HG03196 (cell line): ENCODE results near the gene OTUD5.
"Not testable (repeated sequence)": the region's sequence is repeated elsewhere in the genome, so short reads cannot be mapped to it uniquely, and the experiment has no call there.

Experiments used
- ATAC-seq: cut with Tn5 transposase; IDR thresholded peaks from one replicate; pipeline ENCODE4 v1.9.1; 2021; ENCODE audit not compliant: unreplicated experiment

OTUD5 gene, protein sequence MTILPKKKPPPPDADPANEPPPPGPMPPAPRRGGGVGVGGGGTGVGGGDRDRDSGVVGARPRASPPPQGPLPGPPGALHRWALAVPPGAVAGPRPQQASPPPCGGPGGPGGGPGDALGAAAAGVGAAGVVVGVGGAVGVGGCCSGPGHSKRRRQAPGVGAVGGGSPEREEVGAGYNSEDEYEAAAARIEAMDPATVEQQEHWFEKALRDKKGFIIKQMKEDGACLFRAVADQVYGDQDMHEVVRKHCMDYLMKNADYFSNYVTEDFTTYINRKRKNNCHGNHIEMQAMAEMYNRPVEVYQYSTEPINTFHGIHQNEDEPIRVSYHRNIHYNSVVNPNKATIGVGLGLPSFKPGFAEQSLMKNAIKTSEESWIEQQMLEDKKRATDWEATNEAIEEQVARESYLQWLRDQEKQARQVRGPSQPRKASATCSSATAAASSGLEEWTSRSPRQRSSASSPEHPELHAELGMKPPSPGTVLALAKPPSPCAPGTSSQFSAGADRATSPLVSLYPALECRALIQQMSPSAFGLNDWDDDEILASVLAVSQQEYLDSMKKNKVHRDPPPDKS

GRCh38 chrX:48957477-48957826, at the start of gene OTUD5:
OTUD5 (minus strand) TSS chrX:48957607; CDS start chrX:48957570, 37 bp downstream.
- peak; percentile 37 for ATAC-seq

DNA sequence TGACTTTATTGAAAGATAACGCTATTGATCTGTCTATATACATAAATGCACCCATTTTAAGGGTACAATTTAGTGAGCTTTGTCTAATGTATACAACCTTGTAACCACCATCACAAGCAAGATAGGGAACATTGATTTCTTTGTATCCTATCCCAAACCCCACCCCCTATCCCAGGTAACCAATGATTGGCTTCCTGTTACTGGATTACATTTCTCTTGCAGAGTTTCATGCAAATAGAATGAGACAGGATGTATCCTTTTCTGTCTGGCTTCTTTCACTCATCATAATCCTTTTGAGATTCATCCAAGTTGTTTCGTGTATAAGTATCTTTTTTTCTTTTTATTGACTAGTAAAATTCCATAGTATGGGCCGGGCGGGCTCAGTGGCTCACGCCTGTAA, 46.3 kb upstream of the OTUD5 start:
- ATAC-seq, result no peak

DNA sequence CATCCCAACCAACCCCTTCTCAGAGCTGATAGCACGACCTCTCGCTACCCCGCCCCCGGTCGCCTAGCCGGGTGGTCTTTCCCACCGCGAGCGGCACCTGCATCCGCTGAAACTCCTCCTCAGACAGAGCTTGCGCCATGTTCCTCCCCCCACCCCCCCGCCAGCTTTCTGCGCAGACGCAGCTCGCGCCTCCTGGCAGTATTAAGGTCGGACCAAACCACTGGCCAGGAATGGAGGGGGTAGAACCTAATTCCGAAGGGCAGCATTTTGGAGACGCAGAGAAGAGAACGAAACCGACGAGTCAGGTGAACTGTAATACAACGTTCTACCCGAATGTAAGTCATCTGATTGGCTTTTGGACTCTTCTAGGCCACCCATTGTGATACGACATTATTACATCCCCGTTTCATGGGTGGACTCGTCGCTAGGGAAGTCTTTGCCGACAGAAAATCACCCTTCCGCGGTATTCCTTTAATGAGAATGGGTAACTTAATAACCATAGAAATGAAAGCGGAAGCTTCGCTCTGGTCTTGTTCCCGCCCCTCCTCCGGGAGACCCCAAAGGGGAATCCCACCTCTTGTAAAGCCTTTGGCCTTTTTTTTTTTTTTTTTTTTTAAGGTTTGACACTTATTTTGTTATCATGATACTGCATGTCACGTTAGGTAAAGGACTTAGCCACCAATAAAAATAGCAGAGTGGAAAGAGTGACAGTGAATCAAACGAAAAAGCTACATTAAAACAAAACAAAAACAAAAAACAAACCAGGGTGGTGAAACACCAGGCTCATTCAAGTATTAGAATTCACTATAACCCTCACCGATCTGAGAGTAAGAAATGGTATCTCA, 44.9 kb upstream of the OTUD5 start, which contains the start of gene GRIPAP1:
TSS of gene GRIPAP1 (minus strand) at position 174 of the 845 bp plus-strand sequence. CDS start at position 139, 35 bp downstream.
- peak; percentile 78 for ATAC-seq

- ATAC-seq, result peak; percentile 30
Observed at GRCh38 chrX:49001521-49002090, 44.2 kb upstream of the OTUD5 start.

DNA sequence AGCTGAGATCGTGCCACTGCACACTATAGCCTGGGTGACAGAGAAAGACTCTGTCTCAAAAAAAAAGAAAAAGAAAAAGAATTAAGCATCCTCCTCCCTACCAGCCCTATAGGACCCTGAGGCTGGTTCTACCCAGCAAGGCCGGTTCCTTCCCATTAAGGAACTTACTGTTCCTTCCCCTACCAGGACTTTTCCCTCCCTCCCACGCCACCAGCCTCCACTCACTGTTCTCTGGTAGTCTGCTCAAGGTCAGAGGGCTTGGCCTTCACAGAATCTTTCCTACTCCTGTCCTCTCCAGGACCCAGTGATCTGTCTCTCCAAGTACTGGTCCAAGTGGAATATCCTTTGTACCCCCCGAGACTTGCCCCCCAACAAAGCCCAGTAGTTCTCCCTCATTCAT, 43.2 kb upstream of the OTUD5 start:
- no peak for ATAC-seq

GRCh38 chrX:48999030-48999429, 41.6 kb upstream of the OTUD5 start:
- ATAC-seq, result no peak

GRCh38 chrX:48998391-48998790, 41.0 kb upstream of the OTUD5 start:
- ATAC-seq, result no peak

- no peak for ATAC-seq
Observed at GRCh38 chrX:48997865-48998264, 40.5 kb upstream of the OTUD5 start.

- no peak for ATAC-seq
Observed at GRCh38 chrX:48997455-48997854, 40.0 kb upstream of the OTUD5 start.

- no peak for ATAC-seq
Observed at GRCh38 chrX:48996969-48997368, 39.6 kb upstream of the OTUD5 start.

- no peak for ATAC-seq
Observed at GRCh38 chrX:48992341-48992740, 34.9 kb upstream of the OTUD5 start.

DNA sequence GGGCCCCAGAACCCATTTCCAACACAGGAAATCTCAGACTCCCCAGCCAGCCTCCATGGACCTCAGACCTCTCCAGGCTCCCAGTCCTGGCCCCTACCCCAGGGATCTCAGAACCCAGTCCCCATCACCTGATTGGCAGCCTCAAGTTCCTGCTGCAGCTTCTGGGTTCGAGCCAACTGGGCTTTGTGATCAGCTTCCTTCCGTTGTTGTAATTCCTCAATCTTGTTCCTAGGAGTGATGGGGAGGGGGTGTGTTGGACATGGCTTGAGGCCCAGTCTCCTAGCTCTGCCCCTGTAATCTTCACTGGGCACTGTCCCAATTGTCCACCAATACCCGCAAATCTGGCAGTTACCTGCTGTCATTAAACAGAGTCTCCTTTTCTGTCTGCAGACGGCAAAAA, 32.1 kb upstream of the OTUD5 start:
- ATAC-seq, result no peak

DNA sequence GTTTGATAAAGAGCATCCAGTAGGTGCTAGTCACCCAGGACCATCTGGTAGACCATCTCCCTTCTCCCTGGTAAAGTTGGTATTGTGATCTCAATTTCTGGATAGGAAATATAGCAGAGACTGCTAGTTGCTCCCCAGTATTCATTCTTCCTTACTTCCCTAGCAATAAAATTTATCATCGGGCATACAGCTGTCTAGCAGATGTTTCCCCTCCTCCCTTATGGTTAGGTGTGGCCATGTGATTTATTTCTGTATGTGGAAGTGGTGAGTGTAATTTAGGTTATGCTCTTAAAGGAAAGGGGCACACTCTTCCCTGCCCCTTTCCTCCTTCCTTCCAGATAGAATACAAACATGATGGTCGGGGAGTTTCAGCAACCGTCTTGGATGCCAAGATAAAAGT, 26.5 kb upstream of the OTUD5 start:
- ATAC-seq, result no peak

- ATAC-seq, result no peak
Observed at GRCh38 chrX:48983081-48983480, 25.7 kb upstream of the OTUD5 start.

- ATAC-seq, result no peak
Observed at GRCh38 chrX:48981178-48981577, 23.8 kb upstream of the OTUD5 start.

GRCh38 chrX:48980341-48980740, 22.9 kb upstream of the OTUD5 start:
- not testable (repeated sequence) for ATAC-seq

DNA sequence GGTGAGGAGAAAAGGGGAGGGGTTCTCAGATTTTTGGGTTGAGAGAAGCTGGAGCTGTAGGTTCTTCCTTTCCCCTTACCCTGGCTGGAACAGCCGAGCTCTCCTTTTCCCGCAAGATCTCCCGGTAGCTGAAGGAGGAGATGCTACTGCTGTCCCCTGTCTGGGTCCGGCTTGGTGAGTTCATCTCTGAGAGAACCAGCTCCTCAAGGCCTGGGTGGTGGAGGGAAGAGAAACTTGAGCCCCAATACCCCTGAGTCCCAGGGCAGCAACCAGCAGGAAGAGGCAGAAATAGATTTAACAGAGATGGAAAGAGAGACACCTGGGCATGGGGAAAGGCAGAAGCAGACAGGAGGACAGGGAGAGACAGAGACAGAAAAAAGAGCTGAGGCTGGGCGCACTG, 20.8 kb upstream of the OTUD5 start:
- no peak for ATAC-seq

GRCh38 chrX:48976086-48976485, 18.7 kb upstream of the OTUD5 start:
- no peak for ATAC-seq

GRCh38 chrX:48975541-48975940, 18.1 kb upstream of the OTUD5 start:
- no peak for ATAC-seq

DNA sequence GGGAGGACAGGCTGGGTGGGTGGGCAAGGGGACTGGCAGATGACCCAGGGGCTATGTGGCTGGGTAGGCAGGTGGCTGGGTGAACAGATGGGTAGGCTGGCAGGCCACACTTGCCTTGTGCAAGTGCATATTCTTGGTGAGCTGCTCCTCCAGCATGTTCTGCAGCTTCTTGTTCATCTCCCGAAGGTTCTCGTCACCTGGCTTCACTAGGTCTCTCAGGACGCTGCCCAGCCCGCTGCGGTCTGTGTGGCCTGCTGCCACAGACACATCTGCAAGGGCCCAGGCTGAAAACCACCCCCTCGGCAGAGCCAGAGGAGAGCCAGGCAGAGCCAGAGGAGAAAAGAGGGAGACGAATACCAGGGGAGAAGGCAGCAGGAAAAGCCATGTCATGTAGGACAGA, 17.6 kb upstream of the OTUD5 start:
- no peak for ATAC-seq

DNA sequence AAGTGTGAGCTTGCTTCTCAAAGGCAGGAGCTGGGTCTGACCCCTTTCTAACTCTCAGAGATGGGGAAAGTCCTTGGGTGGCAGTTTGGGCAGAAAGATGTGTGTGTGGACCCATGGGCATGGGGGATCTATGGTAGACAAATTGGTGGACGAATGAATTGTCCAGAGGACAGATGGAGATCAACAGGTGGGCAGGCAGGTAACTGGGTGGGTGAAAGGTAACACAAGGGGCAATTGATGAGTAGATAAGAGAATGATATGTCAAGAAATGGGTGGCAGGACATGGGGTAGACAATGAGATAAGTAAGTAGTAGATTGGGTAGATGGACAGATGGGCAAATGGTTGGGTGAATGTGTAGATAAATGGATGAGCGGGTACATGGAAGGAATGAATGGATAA, 17.2 kb upstream of the OTUD5 start:
- ATAC-seq, result no peak
